GM19397 (cell line): Measurements from ENCODE around the gene MEI4.
A peak's percentile ranks its signal among the peaks of the same experiment; 100 is the strongest.
"Not testable (repeated sequence)": the region's sequence is repeated elsewhere in the genome, so short reads cannot be mapped to it uniquely, and the experiment has no call there.

ENCODE experiments used
- ATAC-seq: cut with Tn5 transposase; IDR thresholded peaks from one replicate; pipeline ENCODE4 v1.9.1; 2021; ENCODE audit warnings: mild to moderate bottlenecking, moderate library complexity; ENCODE audit not compliant: unreplicated experiment

The MEI4 gene, protein sequence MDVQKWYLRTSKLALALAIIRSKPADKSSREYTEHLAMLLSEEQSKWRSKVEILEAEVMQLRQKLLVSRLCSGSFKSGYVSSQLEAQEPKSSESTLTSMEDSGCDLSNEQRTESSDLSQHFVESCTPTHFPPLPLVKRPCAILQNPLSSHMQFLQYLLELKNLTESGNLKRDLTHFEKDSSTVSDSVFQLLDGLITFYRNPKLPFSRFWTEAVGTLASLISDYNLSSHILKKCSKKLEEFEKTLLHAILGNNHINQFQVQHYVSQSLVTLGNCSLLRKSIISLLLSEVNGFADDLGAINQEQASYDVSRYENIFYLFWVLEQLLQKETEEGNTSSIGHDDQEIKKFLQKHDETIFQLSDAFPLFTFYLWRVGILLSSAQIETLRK

DNA sequence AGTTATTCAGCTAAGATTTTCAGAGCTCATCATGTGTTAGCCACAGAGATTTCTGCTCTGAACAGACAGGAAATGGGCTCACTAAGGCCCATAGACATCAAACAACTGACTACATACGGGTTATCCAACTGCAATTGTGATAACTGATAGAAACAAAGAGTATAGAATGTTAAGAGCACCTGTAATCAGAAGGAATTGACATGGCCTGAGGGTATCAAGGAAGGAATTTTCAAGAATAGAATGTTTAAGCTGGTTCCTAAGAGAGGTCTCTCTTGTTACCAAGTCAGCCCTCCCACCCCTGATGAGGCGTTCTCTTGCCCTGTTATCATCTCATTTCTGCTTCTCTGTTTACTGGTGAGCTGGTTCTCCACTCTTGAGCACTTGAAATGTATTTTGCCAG is at the start of gene MEI4:
Gene MEI4 (plus strand): TSS at position 301 of the 400 bp plus-strand sequence. CDS start 37,633 bp downstream, outside the sequence.
- ATAC-seq, result no peak

DNA sequence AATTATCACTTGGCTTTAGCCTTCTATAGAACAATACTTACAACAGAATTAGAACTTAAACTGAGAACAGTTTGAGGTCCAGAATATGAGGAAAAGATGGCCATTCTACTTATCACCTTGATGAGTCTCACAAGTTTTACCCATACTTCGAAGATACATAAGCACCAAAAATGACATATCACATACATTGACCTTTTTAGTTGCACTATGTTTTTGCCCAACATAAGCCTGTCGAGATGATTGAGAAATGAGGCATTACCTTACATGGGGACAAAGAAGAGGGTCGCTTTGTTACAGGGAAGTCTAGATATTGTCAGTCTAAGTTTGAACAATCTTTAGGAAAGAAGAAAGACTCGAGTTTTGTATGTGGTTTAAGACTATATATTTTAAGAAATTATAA is 48.4 kb upstream of the MEI4 start:
- no peak for ATAC-seq

DNA sequence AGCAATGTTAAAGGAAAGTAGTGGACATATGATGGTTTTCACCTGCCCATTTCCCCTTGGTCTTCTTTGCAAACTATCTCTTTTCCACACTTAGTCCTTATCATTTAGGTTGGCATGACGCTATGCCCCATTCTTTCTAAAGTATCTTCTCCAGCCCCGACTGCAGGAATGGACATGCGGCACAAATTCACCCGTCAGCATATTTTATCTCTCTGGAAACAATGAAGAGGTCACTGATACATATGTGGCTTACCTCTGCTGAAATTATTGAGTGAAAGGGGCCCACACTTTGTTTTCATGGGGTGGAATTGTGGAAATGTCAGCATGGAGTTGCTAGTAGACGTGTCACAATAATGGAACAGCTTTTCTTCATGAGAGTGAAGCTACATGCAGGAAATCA is 45.8 kb upstream of the MEI4 start:
- ATAC-seq, result no peak

DNA sequence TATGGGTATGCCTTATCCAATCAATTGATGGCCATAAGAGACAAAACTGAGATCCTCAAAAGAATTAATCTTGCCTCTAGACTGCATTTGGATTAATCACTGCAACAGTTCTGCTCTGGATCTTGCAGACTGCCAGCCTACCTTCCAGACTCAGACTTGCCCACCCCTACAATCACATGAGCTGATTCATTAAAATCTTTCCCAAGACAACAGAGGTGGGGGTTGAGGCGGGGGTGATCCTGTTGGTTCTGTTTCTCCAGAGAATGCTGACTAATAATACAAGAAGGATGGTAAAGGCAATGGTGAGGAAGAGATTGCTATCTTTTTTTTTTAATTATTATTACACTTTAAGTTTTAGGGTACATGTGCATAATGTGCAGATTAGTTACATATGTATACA is 43.7 kb upstream of the MEI4 start:
- no peak for ATAC-seq

DNA sequence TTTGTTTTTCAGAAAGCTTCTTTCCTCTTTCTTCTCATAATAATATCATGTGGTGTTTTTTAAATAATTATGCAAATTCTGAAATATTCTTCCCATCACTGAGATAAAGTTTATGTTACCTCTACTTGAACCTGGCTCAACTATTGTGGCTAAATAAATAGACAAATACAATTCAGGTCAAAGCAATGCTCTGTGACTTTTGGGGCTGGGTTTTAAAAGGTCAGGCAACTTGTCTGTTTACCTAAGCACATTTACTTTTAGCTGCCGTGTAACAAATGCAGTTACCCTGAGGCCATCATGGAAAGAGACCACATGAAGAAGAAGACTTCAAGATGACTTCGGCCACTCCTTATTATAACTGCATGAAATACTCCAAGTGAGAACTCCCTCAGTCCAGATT is 33.7 kb upstream of the MEI4 start:
- no peak for ATAC-seq

DNA sequence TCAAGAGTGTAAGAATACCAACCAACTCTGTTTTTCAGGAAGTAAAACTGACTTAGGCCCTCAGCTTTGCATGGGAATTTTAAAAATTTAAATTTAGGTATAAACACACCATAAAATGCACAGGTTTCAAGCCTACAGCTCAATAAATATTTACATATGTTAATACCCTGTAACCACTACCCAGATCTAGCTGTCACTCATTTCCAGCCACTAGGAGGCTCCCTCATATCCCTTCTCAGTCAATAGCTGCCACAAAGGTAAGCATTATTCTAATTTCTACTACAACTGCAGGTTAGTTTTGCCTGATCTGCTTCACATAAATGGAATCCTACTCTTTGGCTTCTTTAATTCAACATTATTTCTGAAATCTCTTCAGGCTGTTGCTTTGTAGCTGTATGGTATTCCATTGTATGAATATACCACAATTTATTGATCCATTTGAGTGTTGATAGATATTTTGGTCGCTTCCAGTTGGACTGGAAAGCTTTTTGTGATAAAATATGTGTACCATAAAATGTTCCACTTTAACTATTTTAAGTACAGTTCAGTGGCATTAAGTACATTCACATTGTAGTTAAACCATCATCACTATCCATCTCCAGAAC is 32.5 kb upstream of the MEI4 start:
- peak; percentile 71 for ATAC-seq

DNA sequence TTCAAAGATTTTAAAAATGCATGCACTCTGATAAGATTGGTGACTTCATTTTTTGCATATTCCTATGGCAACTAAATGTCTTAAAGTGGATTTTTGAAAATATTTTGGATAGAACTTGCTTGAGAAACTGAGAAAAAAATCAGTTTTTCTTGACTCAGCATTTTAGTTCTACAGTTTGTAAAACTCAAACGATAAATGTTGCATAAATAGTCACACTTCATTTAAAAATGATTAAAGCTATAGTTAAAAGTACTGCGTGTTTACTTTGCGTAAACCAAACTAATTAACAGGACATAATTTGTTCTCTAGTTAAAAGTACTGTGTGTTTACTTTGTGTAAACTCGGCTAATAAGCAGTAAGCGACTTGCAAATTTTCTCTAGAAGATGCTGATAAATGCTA is 28.3 kb upstream of the MEI4 start:
- no peak for ATAC-seq

DNA sequence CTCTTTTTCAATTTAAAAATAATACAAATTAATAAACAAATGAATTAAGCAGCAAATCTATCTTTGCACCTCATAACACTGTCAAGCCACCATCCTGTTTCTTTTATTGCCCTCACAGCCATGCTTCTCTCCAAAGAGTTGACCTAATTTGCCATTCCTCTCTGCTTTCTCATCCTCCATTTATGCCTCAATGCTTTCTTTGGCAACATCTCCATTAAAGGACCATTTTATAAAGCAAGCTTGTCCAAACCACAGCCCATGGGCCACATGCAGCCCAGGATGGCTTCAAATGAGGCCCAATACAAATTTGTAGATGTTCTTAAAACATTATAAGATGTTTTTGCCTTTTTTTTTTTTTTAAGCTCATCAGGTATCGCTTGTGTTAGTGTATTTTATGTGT is 26.4 kb upstream of the MEI4 start:
- ATAC-seq, result no peak

DNA sequence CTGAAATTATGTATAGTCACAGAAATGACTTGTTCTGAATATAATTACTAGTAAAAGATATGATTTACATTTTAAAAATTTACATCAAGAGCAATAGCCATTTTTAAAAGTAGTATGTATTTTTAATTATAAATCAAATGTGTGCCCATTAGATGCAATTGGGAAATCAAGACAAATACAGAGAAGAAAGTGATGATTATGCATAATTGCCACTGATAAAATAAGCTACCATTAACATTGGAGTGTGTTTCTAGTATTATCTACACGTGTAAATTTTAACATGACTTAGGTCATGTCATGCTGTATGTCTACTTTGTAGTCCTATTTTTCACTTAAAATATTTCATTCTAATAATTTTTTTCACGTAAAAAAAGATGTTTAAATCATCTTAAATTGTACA is 22.8 kb upstream of the MEI4 start:
- no peak for ATAC-seq

DNA sequence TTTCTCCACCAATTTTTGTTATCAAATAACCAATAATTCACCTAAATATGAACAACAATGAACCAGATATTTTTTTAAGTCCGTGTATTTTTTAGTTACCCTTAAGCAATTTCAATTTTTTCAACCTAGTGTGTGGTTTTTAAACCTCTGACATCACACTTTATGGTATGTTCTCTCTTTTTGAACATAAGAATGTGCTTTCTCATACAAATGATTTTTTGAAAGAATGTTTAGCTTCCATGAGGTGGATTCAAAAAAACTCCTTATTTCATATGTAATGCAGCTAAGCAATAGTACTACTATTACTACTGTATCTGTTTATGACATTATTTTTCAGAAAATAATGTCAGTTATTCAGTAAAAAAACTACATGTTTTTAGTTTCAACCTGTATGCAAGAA is 19.4 kb upstream of the MEI4 start:
- ATAC-seq, result no peak

DNA sequence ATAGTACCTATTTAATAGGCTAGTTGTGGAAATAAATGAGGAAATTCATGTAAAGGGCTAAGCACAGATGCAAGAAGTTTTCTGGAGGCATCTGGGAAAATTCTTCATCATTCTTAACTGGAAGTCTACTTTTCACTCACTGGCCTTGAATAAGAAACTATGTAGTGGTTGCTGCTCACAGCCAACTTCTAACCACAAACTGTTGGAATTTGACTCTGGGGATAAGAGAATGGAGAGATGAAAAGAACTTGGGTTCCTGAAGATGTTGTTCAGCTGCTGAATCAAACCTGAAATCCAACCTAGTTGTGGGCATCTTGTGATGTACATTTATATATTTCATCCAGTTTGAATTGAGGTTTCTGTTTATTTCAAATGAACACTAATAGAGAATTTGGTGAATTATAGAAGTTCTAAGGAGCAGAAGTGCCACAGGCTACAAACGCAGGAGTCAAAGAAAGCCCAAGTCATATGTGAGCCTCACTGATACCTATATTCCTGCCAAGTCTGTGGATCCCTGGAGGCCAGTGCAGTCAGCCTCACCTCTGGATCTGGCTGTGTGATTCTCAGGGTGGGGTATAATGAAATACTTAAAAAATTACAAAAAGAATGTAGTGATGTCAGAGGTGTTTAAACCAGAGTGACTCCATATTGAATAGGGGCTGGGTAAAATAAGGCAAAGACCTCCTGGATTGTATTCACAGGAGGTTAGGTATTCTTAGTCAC is 18.7 kb upstream of the MEI4 start:
- ATAC-seq, result no peak

DNA sequence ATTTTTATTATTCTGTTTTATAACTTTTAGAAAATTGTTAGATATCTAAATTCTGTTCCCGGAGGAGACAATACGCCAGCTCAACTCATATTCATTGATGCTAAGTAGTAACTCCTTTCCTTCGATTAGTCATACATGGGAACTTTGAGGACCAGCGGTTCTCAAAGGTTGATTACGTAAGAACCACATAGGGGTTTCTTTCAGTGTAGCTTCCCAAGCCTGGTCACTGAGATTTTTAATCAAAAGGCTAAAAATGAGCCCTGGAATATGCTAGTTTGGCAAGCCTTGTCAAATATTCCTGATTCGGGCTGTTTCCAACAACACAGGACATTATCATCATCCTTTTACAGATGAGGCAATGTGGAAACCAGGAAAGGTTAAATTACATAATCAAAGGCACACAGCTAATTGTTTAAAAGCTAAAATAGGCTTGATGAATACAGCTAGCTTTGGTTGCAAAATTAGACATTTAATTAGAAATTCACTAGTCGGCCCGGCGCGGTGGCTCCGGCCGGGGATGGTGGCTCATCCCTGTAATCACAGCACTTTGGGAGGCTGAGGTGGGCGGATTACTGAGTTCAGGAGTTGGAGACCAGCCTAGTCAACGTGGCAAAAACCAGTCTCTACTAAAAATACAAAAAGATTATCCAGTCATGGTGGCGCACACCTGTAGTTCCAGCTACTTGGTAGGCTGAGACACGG is 14.6 kb upstream of the MEI4 start:
- no peak for ATAC-seq

DNA sequence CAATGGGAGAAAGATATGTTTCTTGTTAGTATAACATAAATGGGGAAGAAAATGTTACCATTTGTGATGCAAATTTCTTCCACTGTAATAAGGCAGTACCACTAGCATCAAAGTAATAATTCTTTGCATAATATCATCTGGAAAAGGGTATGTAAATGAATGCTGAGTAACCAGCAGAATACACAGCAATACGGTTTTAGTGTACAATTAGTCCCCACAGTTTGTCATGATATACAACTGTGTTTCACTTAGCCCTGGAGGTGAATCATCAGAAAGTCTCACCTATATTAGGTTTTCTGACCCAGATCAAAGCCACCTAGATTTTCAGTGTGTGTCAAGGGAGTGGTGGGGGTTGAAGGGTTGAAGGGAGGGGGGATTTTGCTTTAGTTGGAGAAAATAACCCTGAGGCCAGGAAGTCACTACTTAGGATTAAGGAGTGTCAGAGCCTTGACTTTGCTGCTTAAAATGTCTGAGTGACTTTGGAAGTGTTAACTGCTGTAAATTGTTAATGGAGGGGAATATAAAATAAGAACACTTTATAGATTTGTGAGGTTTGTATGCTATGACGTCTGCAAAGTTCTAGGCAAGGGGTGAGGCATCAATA is 8.6 kb upstream of the MEI4 start:
- no peak for ATAC-seq

DNA sequence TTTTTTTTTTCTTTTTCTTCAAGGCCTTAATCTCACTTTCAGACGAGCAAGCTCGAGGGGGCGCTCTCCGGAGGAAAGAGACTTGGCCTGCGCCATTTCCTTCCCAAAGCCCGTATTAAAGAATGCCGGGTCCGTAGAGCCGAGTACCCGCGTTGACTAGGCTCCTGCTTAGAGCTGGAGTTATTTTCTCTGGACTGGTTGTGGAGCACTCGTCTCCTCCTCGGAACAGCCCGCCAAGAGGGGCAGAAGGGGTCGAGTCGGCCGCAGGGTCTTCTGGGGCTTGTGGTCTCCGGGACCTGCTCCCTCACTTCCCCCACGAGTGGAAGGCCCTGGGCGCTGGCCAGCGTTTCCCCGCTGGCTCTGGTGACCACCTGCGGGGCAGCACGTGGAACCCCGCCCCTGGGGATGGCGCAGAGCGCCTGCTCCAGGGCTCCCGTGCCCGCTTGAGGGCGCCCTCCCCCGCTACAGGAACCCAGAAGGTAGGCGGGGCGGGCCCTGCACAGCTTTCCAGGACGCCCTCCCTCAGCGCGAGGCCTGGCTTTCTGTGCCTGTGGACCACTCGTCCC is 2.7 kb upstream of the MEI4 start:
- ATAC-seq, result no peak

DNA sequence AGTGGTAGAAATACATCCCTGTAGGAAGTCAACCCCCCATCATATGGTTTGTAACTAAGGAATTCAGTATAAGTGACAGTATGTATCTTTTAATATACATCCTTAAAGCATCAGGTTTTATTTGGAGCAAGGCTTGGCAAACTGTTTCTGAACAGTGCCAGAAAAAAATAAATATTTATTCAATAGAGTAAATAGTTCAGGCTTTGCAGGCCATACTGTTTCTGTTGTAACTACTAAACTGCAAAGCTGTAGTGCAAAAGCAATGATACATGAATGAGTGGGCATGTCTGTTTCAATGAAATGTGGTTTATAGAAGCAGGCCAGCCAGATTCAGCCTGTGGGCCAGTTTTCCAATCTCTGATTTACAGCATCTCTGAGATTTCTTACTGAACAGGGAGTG is 977 bp downstream of the MEI4 start:
- no peak for ATAC-seq

DNA sequence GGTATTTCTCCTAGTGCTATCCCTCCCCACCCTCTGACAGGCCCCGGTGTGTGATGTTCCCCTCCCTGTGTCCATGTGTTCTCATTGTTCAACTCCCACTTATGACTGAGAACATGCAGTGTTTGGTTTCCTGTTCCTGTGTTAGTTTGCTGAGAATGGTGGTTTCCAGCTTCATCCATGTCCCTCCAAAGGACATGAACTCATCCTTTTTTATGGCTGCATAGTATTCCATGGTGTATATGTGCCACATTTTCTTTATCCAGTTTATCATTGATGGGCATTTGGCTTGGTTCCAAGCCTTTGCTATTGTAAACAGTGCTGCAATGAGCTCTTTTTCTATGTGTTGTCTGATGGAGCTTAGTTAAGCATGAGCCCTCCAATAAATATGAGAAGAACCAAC is 2.2 kb downstream of the MEI4 start:
- ATAC-seq, result not testable (repeated sequence)

DNA sequence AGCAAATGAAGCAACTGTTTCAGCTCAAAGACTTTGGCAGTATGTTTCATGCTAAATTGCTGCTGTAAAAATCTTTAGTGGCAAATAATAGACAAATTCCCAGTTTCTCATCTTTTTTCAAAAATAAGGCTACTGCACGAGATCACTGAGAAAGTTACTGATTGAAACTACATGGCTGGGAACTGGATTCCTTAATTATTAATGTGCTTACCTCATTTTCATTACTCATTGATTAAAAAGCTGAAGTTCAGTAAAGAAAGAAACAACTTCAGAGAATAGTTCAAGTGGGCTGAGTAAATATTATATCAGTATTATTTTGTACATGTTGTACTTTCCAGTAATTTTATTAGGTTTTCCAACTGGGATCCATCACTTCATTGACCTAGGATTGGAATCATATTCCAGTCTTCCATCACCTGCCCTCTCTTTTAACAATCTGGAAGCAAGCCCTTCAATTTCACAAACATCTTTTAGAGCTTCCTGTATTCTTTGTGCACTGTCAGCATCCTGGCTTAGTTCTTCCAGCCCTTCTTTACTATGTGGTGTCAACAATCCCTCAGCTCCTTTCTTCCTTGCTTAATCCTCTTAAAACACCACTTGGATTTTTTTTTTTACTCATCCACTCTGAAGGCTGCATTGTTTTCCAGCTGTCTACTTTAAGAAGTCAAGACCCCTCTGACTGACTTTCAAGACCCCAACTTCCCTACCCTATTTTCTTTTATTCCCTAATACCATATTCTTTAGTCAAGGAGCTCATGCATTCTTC is 4.3 kb downstream of the MEI4 start:
- ATAC-seq, result no peak

DNA sequence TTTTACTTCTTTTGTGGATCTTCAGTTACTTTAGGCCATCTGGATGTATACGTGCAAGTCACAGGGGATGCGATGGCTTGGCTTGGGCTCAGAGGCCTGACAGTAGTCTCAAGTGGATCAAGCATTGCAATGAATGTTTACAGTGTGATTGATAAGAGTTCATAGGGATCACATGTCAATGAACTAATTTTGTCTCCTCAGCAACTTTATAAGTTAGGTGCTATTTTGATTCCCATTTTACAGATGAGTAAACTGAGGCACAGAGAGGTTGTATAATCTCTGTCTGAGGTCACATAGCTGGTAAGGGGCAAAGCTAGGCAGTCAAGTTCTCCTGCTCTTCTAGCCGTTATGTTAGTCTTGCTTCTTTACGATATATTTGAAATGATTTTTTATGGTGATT is 13.5 kb downstream of the MEI4 start:
- ATAC-seq, result no peak

DNA sequence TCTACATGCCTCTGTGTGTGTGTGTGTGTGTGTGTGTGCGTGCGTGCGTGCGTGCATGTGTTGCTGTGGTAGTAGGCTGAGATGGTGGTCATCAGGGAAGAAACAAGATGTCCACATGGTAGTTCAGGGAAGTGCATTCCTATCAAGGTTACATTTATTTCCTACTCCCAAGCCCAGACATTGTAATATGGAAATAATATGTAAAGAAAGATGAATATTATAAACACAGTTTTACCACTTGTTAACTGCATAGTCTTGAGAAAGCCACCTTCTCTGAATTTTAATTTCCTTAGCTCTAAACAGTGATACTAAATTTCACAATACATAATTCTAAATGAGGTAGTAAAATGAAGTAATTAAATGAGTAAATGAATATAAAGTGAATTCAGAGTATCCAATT is 14.0 kb downstream of the MEI4 start:
- ATAC-seq, result no peak

DNA sequence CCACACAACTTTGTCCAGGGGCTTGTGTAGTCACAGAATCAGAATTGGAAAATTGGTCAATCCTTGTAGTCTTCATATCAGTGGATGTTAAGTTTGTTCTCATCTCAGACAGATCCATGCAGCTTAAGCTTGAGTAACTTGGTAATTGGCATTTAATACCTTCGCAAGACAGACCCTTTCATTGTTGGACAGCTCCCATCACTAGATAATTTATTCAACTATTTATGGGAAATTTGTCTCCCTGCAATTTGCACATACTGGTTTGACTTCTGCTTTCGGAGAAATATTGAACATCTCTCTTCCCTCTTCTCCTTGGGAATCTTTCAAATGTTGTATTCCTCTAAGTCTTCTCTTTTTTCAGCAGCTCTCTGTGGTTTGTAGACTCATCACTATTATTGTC is 17.1 kb downstream of the MEI4 start:
- ATAC-seq, result no peak
